Neural crest cell (in vitro differentiated cells): ENCODE results near the gene EVL. TPM values are rescaled to one million over a fixed set of nuclear protein-coding genes. Genes with fewer than 3 reads are reported as not detected.
"Not testable (repeated sequence)": the region's sequence is repeated elsewhere in the genome, so short reads cannot be mapped to it uniquely, and the experiment has no call there.

Experiments
- DNase-seq: peaks from one replicate; pipeline ENCODE4 v3.0.0; 2021; ENCODE audit warnings: low read depth, mixed read lengths, low spot score
- H3K27ac Mint-ChIP-seq: one replicate; pipeline ENCODE4 v1.8.0; 2021; ENCODE audit warnings: mild to moderate bottlenecking, mixed read lengths; ENCODE audit not compliant: unreplicated experiment
- H3K27me3 Mint-ChIP-seq: 2 replicates; pipeline ENCODE4 v1.8.0; 2021; ENCODE audit warnings: low read depth, mild to moderate bottlenecking, mixed read lengths
- H3K36me3 Mint-ChIP-seq: 2 replicates; pipeline ENCODE4 v1.8.0; 2021; ENCODE audit warnings: low read depth, mild to moderate bottlenecking, mixed read lengths
- H3K4me1 Mint-ChIP-seq: 2 replicates; pipeline ENCODE4 v1.8.0; 2021; ENCODE audit warnings: mixed read lengths
- H3K4me3 Mint-ChIP-seq: one replicate; pipeline ENCODE4 v1.8.0; 2021; ENCODE audit warnings: mild to moderate bottlenecking, mixed read lengths
- H3K9me3 Mint-ChIP-seq: 2 replicates; pipeline ENCODE4 v1.8.0; 2021; ENCODE audit warnings: mixed read lengths
- CTCF ChIP-seq: fragments of 200-600 bp; sonication (generic); conservative IDR thresholded peaks from 2 replicates; pipeline ENCODE4 v1.5.0; 2021; ENCODE audit warnings: antibody characterized with exemption, mild to moderate bottlenecking
- total RNA-seq: library from RNA; stranded (reverse); gene quantifications from 2 replicates; pipeline ENCODE4 v1.2.1, GENCODE V29; 2021

EVL gene
- total RNA-seq, 1 donor from 2014 or later = 218 TPM

GRCh38 chr14:100062590-100062989 lies 2.6 kb upstream of the EVL start:
- no peaks in the 10 kb centered on the region for H3K27me3 Mint-ChIP-seq
- no peak for TF ChIP-seq CTCF
- no peaks in the 10 kb centered on the region for H3K36me3 Mint-ChIP-seq
- peaks cover 23% of the 10 kb centered on the region for H3K4me1 Mint-ChIP-seq
- H3K27ac Mint-ChIP-seq = no peak overlapping the region
- H3K9me3 Mint-ChIP-seq = no peaks in the 10 kb centered on the region
- DNase-seq = no peak
- no peak overlapping the region for H3K4me3 Mint-ChIP-seq

- DNase-seq = no peak
- no peaks in the 10 kb centered on the region for H3K36me3 Mint-ChIP-seq
- H3K4me3 Mint-ChIP-seq = no peak overlapping the region
- no peaks in the 10 kb centered on the region for H3K9me3 Mint-ChIP-seq
- no peak overlapping the region for H3K27ac Mint-ChIP-seq
- H3K27me3 Mint-ChIP-seq = no peaks in the 10 kb centered on the region
- no peak for TF ChIP-seq CTCF
- peaks cover 31% of the 10 kb centered on the region for H3K4me1 Mint-ChIP-seq
Measured at GRCh38 chr14:100063314-100063941, 1.8 kb upstream of the EVL start.

- H3K27me3 Mint-ChIP-seq, H3K4me3 Mint-ChIP-seq, H3K27ac Mint-ChIP-seq, H3K9me3 Mint-ChIP-seq, H3K36me3 Mint-ChIP-seq, DNase-seq: not testable (repeated sequence)
- H3K4me1 Mint-ChIP-seq = peaks cover 31% of the 10 kb centered on the region
Measured at GRCh38 chr14:100064335-100065092, 708 bp upstream of the EVL start.

GRCh38 chr14:100065942-100066574 lies 836 bp downstream of the EVL start:
- Mint-ChIP-seq H3K4me3 (no peak overlapping the region), H3K36me3 (no peaks in the 10 kb centered on the region)

GRCh38 chr14:100066962-100067361 lies 1.7 kb downstream of the EVL start:
- no peak for DNase-seq
- H3K4me3 Mint-ChIP-seq = no peak overlapping the region
- H3K4me1 Mint-ChIP-seq = peaks cover 28% of the 10 kb centered on the region
- H3K36me3 Mint-ChIP-seq = no peaks in the 10 kb centered on the region
- TF ChIP-seq CTCF = no peak
- no peak overlapping the region for H3K27ac Mint-ChIP-seq
- H3K27me3 Mint-ChIP-seq = no peaks in the 10 kb centered on the region
- H3K9me3 Mint-ChIP-seq = no peaks in the 10 kb centered on the region

More at GRCh38 chr14:100065942-100066574, 836 bp downstream of the EVL start:
- H3K4me1 Mint-ChIP-seq = peaks cover 28% of the 10 kb centered on the region
- H3K27ac Mint-ChIP-seq = no peak overlapping the region
- no peaks in the 10 kb centered on the region for H3K27me3 Mint-ChIP-seq
- no peak for TF ChIP-seq CTCF
- DNase-seq = no peak
- H3K9me3 Mint-ChIP-seq = no peaks in the 10 kb centered on the region

GRCh38 chr14:100067481-100067880 lies 2.3 kb downstream of the EVL start:
- TF ChIP-seq CTCF = no peak
- Mint-ChIP-seq H3K27me3 (no peaks in the 10 kb centered on the region), H3K9me3 (no peaks in the 10 kb centered on the region), H3K4me1 (peaks cover 30% of the 10 kb centered on the region), H3K36me3 (no peaks in the 10 kb centered on the region), H3K4me3 (no peak overlapping the region), H3K27ac (peak overlapping the region; percentile 39)
- DNase-seq = no peak
